Muscle layer of duodenum (tissue), 2 donors: Measurements from ENCODE around the gene FBXW10.
"Not testable (repeated sequence)": the region's sequence is repeated elsewhere in the genome, so short reads cannot be mapped to it uniquely, and the experiment has no call there.

ENCODE experiments used
- H3K27ac ChIP-seq: one replicate; pipeline ENCODE4 v1.7.0; 2013; ENCODE audit warnings: mild to moderate bottlenecking, low read length
- H3K27me3 ChIP-seq: one replicate; pipeline ENCODE4 v1.7.0; 2013; ENCODE audit warnings: low read depth, mild to moderate bottlenecking, control low read depth, low read length
- H3K36me3 ChIP-seq, 2 donors: one replicate each; pipeline ENCODE4 v1.7.0; 2013; ENCODE audit warnings: low read length in 2 of 2, control low read depth in 1 of 2, mild to moderate bottlenecking in 1 of 2; ENCODE audit not compliant: insufficient read depth in 2 of 2, control insufficient read depth in 1 of 2
- H3K4me1 ChIP-seq, 2 donors: one replicate each; pipeline ENCODE4 v1.7.0; 2013; ENCODE audit warnings: low read length in 2 of 2, mild to moderate bottlenecking in 2 of 2, control low read depth in 1 of 2, moderate library complexity in 1 of 2; ENCODE audit not compliant: insufficient read depth in 2 of 2, control insufficient read depth in 1 of 2
- H3K4me3 ChIP-seq, 2 donors: one replicate each; pipeline ENCODE4 v1.7.0; 2013; ENCODE audit warnings: low read length in 2 of 2, low read depth in 1 of 2, mild to moderate bottlenecking in 1 of 2
- H3K9me3 ChIP-seq, 2 donors: one replicate each; pipeline ENCODE4 v1.7.0; 2013; ENCODE audit warnings: low read length in 2 of 2, control low read depth in 1 of 2, mild to moderate bottlenecking in 1 of 2; ENCODE audit not compliant: control insufficient read depth in 1 of 2
- donor health status: healthy.

The FBXW10 gene

DNA sequence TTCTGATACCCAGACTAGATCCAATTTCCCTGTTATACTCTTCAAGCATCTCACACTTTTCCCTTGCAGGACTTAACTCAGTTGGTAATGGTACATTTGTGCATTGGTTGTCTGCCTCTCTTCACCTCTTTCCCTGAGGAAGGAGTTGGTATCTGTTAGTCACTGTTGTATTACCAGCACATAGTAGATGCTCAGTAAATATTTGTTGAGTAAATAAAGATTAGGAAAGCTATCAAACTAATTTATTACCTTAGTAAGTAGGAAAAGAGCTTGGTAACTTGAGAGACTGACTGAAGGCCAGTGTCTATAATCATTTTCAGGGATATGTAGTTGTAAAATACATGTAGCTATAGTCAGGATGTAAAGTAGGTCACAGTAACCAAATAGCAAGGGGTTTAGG lies 53.0 kb downstream of the FBXW10 start:
- H3K36me3 ChIP-seq, H3K27me3 ChIP-seq, H3K4me1 ChIP-seq, H3K4me3 ChIP-seq, H3K9me3 ChIP-seq, H3K27ac ChIP-seq: not testable (repeated sequence)

DNA sequence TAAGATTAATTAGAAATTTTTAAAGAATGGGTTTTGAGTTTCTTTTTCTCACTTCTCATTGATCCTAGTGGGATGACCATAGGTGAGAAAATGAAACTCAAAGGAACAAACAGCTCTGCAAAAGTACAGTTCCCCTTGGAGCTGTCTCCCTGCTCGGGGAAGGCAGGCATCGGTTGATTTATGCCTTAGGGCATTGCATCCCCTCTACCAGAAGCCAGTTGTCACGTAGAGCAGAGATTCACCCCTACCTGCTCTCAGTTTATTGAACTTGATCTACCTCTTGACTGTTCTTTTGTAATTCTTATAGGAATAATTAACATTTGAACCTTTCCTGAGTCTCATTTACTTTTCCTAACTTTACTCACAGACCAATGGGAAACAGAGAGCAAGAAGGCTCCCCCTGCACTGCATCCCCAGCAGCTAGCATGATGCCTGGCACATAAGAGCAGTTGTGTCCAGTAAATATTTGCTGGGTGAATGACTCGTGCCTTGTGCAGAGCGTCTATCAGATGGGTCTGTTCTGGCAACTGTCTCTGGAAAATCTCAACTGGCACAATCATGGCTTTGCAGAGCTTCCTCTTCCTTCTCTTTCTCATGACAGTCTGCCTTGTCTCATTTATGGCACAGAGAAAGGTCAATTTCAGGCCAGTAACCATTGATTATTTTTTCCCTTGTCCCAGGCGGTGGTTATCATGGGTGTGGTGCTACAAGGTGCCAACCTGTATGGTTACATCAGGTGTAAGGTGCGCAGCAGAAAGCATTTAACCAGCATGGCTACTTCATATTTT lies 59.8 kb downstream of the FBXW10 start:
- not testable (repeated sequence) for H3K36me3 ChIP-seq, H3K4me3 ChIP-seq, H3K27me3 ChIP-seq, H3K27ac ChIP-seq, H3K9me3 ChIP-seq, H3K4me1 ChIP-seq

DNA sequence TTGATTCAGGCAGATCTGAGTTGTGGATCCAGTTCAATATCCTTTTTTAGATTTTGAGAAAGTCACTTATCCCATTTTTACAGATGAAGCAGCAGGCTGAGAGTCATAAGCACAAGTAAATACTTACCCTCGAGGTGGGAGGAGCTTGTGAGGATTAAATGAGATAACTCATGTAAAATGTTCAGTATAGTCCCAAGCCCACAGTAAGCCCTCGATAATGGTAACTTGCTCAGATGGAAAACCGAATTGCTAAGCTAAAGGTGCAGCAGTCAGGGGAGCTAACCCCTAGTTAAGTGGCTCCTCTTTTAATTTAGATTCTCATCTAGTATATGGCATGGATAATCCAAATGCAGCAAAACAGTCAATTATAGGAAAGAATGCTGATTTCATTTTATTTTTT lies 72.1 kb downstream of the FBXW10 start:
- H3K27me3 ChIP-seq, H3K4me3 ChIP-seq, H3K36me3 ChIP-seq, H3K27ac ChIP-seq, H3K4me1 ChIP-seq, H3K9me3 ChIP-seq: not testable (repeated sequence)

DNA sequence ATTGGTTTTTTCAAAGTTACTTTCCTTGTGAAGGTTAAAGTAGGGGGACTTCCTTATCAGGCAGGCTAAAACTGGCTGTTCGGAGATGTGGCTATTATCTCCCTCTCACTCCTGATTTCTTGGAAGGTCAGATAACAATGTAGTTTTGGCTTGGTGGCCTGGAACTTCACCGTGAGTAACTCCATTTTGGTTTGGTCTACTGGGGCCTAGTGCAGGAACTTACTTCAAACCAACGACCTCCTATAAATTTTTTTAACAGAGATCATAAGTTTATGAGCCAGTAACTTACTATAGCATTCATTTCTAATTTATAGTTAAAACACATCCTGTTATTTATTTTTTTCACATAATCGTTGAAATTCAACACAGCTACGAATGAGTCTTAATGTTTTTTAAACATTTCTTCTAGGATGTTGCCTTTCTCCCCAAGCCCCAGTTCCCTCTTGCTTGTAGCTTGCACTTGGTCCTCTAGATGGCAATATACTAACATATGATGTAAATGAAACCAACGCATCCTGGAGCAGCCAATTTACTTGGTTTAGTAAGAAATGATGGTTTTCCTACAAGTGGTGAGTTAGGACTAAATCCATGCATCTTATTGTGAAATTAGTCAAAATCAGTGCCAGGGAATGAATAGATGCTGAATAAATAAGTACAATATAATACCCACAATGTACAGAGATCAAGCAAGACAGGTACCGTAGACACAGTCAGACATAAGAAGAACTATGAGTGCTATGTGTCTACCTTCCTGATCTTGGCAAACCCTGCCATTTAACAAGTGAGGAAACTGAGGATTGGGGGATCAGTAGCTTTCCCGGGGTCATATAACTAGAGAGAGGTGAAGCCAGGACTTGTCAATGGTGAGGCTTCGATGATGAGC lies 72.9 kb downstream of the FBXW10 start:
- not testable (repeated sequence) for H3K4me3 ChIP-seq, H3K4me1 ChIP-seq, H3K9me3 ChIP-seq, H3K27me3 ChIP-seq, H3K36me3 ChIP-seq, H3K27ac ChIP-seq

DNA sequence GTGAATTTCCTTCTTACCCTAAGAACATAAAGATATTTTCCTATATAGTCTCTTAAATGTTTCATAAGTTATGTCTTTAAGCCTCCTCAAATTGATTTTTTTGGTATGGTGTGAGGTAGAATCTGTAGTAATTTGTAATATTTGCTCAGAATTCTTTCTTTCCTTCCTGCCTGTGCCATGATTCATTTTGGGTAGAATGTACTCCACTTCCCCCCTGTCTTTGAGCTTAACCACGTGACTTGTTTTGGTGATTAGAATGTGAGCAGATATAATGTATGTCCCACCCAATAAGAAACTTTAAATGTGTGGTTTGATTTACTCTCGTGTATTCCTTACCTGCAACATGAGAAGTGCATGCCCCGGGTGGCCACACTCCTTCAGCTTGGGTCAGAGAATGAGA lies 77.6 kb downstream of the FBXW10 start:
- not testable (repeated sequence) for H3K36me3 ChIP-seq, H3K4me3 ChIP-seq, H3K27ac ChIP-seq, H3K27me3 ChIP-seq, H3K4me1 ChIP-seq, H3K9me3 ChIP-seq

DNA sequence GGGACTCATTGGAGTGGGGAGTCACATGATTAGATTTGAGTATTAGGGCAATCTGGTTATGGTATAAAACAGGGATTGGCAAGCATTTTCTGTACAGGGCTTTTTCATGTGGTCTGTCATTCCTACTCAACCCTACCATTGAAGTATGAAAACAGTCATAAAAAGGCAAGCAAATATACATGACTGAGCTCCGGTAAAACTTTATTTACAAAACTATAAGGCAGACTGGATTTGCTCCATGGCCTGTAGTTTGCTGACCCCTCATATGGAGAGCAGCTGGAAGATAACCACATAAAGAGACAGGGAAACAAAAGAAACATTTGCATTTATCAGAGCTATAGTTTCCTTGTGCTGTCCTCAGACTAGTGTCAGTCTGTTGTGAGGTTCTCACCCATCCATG lies 83.8 kb downstream of the FBXW10 start:
- H3K9me3 ChIP-seq, H3K4me3 ChIP-seq, H3K27ac ChIP-seq, H3K27me3 ChIP-seq, H3K36me3 ChIP-seq, H3K4me1 ChIP-seq: not testable (repeated sequence)
